GM12865 (cell line): Measurements from ENCODE around the gene GTF3A.

Experiments used
- DNase-seq: peaks from one replicate; pipeline ENCODE4 v3.0.0; 2010; ENCODE audit warnings: low read depth
- H3K4me3 ChIP-seq: 2 replicates; pipeline ENCODE4 v1.5.1; 2011; ENCODE audit warnings: mild to moderate bottlenecking, low read depth, low read length, control low read depth
- CTCF ChIP-seq: IDR thresholded peaks from 2 replicates; pipeline ENCODE4 v1.5.1; 2011; ENCODE audit warnings: low read length, control low read depth, low read depth, inconsistent platforms; ENCODE audit not compliant: insufficient read depth; ENCODE audit errors: missing control alignments

Gene GTF3A

GRCh38 chr13:27472941-27473340 lies 48.5 kb downstream of the GTF3A start:
- TF ChIP-seq CTCF = no peak
- H3K4me3 ChIP-seq = no peak overlapping the region
- no peak for DNase-seq

- no peak overlapping the region for H3K4me3 ChIP-seq
- TF ChIP-seq CTCF = no peak
- DNase-seq = no peak
Measured at GRCh38 chr13:27474751-27475268, 50.4 kb downstream of the GTF3A start.

GRCh38 chr13:27476943-27477703 lies 52.7 kb downstream of the GTF3A start:
- peak; percentile 8 for TF ChIP-seq CTCF
- no peak overlapping the region for H3K4me3 ChIP-seq
- DNase-seq = peak; percentile 78

GRCh38 chr13:27481766-27482165 lies 57.3 kb downstream of the GTF3A start:
- peak; percentile 28 for DNase-seq
- H3K4me3 ChIP-seq = no peak overlapping the region
- TF ChIP-seq CTCF = peak; percentile 47

- peak; percentile 83 for DNase-seq
- H3K4me3 ChIP-seq = no peak overlapping the region
- TF ChIP-seq CTCF = no peak
Measured at GRCh38 chr13:27482983-27483382, 58.6 kb downstream of the GTF3A start.

- no peak overlapping the region for H3K4me3 ChIP-seq
- TF ChIP-seq CTCF = no peak
- no peak for DNase-seq
Measured at GRCh38 chr13:27483421-27483820, 59.0 kb downstream of the GTF3A start.
